NCI-H146 treated with DMSO at 0.1 percent for 48 hours (cell line): ENCODE data around the gene ARHGEF25.
"Not testable (repeated sequence)": the region's sequence is repeated elsewhere in the genome, so short reads cannot be mapped to it uniquely, and the experiment has no call there.

ENCODE experiments used
- DNase-seq: peaks from one replicate; lab custom pipeline; 2025; ENCODE audit not compliant: unreplicated experiment; lab: John Stamatoyannopoulos, UW

Gene ARHGEF25

DNA sequence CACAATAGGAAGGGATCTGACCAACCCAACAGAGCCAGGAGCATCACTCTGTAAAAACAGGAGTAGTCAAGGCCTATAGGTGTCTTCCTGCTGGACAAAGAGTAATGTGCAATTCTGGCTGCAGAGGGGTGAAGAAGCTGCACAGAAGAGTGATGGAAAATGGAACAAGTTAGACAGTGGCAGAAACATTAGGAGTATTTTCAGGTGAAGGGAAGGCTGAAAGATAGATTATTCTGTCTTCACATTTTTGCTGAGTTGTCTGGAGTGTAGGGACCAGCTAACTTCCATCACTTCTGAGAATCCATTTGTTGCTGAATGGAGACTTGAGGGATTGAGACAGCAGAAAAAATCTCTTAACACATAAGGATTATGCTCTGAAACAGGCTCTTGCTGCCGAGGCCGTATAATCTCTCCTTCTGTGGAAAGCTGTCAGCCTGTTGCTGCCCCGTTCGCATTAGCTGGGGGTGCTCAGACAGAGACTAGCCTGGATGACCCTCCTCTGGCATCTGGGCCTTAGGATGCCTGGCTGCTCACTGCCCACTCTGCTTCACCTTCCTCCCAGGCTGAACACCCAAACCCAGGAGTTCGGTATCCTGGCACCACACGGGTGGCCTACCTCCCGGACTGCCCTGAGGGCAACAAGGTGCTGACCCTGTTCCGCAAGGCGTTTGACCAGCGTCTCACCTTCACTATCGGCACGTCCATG is 3.1 kb upstream of the ARHGEF25 start:
- DNase-seq = no peak

DNA sequence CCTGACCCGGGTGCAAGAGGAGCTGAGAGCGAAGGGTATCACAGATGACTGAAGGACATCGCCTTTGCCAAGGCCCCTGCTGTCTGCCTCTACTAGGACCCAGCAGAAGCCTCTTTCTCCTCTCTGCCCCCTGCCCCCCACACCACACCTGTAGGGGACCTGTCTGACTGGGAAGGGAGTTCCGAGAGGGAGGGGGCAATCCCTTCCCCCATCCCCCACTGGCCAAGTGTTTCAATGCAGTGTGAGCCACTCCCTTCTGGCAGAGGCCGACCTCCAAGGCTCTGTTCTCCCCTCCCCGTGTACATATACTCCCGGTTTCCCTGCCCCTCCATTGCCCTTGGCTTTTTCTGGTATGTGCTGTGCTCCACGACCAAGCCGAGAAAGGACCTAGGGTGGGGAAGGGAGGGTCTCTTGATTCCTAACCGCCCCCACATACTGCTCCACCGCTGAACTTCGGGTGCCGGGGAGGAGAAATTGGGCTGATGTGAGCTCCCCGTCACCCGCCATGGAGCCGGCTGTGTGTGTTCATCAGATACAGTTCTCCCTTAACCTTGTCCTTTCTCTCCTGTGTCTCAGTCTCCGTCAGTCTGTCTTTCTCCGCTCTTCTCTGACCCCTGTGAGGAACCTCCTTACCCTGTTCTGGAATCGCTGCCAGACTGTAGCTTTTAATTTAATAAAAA is 2.0 kb upstream of the ARHGEF25 start:
- DNase-seq = no peak

DNA sequence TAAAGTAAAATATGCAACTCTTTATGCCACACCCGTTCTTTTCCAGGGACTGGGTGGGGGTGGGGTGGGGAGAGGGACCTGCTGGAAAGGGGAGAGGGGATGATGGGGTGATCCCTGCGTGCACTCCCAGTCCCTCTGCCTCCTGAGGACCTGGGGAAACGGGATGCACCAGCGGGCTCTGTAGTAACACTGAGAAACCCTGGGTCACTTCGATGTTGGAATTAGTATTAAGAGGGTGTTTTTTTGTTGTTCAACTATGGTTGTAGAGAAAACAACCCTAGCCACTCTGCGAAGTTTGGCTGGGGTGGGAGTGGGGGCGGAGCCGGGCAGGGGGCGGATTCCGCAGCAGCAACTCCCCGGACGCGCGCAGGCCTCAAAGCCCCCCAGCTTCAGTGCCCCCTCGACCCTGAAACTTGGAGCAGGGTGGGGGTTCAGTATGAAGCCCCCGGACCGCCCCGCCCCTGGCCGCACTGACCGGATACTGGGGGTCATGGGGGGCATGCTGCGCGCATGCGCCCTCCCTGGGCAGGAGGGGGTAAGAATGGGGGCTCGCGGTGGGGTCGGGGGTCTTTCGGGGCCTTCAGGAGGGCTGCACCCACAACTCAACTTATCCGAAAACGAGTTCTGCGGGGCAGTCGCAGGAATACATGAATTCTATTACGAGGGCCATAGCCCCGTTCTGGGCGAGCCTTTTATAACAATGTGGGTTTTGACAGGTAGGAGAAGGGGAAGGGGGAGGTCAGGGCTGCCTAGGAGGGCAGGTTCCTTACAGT is 1.3 kb upstream of the ARHGEF25 start:
- no peak for DNase-seq

DNA sequence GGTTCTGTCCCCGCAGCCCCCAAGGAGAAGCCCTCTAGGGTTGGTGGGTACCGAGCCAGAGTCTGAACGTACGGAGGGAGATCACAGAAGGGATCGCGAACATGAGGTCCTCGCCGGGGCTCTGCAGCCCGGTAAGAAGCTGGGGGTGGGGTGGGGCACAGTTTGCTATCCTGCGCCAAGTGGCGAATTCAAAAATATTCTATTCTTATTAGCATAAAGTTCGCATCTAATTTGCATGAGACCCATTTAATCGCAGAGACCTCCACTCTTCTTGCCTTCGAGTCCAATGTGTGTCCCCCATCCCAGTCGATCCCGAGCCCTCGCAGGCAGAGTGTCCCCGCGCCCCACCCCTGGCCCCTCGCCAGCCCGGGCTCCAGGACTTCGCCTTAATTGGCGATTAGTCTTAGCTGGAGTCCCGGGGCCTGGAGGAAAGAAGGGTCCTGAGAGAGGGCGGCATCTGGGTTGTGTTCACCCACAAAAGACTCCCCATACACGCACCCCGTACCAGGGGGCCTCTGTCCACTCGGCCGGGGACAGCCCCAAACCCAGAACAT is 604 bp upstream of the ARHGEF25 start:
- no peak for DNase-seq

DNA sequence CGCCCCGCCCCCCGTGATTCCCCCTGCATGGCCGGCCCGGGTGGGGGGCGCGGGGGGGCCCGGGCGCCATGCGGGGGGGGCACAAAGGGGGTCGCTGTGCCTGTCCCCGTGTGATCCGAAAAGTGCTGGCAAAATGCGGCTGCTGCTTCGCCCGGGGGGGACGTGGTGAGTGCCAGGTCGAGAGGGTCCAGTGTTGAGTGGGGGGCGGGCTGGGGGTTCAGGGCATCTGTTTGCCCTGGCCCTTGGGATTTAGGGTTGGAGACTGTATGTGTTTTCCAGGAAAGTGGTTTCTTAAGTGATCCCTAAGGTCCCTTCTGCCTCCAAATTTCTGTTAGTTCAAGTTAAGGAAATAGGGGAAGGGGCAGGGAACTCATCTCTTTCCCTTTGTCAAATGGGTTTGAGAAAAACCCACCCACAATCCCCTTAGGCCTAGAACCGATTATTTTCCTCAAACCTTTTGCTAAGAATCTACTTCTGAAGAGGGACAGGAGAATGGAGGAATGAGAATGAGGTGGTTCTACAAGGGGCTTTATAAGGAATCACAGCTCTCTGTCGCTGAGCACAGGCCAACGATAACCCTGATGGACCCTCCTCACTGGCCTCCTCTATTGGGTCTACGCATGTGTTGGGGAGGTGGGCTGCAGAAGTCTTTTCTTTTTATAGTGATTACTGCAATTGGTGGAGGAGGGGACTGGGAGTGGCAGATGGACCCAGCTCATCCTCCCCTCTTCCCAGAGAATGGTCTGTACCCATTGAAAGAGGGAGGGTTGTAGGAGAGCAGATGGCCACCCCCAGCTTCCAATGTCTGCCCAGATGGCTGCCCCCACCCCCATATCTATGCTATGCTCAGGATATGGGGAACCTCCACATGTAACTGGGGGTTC is 834 bp downstream of the ARHGEF25 start:
- no peak for DNase-seq

DNA sequence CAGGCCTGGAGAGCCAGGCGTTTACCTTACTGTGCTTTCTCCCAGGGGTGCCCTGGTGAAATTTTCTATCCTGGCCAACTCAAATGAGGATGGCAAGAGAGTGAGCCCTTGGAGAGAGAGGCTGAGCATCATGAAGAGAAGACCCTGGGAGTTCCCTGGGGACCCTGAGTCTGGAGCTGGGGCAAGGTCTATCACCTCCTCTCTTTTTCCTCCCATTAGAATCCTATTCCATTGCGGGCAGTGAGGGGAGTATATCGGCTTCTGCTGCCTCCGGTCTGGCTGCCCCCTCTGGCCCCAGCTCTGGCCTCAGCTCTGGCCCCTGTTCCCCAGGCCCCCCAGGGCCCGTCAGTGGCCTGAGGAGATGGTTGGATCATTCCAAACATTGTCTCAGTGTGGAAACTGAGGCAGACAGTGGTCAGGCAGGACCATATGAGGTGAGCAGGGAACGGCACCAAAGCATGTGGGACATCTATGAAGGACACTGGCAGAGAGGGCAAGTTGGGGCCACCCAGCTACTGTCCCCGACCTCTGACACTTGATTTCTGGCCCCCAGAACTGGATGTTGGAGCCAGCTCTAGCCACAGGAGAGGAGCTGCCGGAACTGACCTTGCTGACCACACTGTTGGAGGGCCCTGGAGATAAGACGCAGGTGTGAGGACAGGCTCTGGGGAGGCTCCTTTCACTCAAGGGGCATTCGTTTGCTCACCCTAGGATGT is 1.6 kb downstream of the ARHGEF25 start:
- no peak for DNase-seq

DNA sequence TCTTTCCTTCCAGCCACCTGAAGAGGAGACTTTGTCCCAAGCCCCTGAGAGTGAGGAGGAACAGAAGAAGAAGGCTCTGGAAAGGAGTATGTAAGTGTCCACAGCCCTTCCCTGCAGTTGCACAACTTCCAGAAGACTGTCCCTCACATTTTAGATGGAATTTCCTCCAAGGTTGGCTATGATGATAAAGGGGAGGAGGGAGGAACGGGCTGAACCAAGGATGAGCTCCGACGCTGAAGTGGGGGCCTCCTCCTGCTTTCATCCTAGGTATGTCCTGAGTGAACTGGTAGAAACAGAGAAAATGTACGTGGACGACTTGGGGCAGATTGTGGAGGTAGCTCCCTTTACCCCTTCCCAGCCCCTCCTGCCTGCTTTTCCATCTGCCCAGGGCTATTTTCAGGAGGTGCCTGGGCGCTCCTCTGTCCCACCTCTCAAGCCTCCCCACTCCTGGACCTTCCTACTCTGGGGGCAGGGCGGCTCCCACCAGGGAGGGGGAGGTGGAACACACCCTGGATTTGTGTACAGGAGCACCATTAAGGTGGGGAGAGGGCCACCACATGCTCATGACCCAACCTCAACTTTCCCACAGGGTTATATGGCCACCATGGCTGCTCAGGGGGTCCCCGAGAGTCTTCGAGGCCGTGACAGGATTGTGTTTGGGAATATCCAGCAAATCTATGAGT is 2.3 kb downstream of the ARHGEF25 start:
- no peak for DNase-seq

DNA sequence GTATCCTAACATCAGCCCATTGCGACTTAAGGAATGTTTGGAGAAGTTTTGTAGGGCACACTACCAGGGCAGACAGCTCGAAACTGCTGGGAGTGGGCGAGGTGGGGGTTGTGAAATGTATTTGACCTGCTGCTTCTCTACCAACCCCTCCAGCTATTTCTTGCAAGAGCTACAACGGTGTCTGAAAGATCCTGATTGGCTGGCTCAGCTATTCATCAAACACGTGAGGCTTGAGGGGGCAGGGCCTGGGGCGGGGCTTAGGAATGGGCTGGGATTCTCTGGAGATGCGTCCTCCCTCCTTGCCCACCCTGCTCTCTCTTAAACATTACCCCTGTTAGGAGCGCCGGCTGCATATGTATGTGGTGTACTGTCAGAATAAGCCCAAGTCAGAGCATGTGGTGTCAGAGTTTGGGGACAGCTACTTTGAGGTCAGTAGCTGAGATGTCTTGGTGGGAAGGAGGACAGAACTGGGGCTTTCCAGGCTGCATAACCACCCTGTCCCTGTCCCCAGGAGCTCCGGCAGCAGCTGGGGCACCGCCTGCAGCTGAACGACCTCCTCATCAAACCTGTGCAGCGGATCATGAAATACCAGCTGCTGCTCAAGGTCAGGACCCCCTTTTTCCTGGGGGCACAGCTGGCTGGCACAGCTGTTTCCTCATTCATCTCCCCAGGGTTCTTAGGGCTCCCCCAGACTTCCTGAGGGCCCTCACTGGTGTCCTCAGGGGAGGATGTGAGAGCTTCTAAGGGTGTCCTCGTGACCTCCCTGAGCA is 3.1 kb downstream of the ARHGEF25 start:
- DNase-seq = no peak

DNA sequence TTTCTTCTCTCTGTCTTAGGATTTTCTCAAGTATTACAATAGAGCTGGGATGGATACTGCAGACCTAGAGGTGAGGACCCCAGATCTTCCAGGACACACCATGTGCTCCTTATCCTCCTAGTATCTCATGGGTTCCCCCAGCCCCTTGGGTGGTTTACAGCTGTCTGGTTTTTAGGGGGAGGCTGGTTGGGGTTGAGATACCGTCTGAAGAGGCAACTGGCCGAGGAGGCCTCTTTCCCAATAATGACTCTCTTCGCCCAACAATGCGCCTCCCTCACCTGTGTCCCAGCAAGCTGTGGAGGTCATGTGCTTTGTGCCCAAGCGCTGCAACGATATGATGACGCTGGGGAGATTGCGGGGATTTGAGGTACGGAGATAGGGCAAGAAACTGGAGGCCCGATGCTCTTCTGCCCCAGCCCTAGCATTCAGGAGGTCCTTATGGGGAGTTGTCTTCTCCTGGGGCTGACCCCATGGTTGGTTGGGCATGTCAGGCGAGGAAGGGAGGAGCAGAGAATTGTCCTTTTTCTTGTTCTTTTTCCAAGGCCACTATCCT is 3.8 kb downstream of the ARHGEF25 start:
- no peak for DNase-seq

DNA sequence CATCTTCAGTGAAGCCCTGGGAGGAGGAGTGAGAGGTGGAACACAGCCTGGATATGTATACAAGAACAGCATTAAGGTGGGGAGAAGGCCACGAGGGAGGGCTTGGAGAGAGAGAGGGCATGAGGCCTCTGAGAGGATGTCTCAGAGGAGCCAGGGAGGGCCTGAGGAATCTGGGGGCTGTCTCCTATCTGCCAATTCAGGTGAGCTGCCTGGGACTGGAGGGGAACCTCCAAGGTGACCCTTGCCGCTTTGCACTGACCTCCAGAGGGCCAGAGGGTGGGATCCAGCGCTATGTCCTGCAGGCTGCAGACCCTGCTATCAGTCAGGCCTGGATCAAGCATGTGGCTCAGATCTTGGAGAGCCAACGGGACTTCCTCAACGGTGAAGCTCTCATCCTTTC is 4.4 kb downstream of the ARHGEF25 start:
- DNase-seq = no peak

DNA sequence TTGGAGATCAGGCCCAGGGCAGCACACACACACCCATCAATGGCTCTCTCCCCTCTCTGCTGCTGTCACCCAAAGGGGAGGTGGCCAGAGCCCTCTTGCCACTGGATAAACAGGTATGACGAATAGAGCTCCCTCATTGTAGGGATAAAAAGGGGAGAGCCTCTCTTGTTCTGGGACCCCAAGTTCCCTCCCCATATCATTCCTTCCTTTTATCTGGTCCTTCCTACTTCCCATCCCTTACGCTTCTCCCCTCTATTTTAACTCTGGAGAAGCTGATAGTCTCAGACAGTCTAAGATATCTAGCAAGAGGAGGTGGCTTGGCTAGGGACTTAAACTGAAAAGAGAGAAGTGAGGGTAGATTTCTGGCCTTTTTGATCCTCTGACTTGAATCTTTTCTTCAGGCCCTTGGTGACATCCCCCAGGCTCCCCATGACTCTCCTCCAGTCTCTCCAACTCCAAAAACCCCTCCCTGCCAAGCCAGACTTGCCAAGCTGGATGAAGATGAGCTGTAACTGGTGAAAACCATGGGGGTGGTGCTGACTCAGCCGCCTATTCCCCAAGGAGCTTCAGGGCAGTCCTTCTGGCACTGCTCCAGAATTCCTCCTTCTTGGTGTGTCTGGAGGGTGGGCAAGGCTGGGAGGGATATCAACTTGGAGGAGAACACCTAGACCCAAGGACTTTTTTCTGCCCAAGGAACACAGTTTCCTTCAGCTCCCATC is 5.3 kb downstream of the ARHGEF25 start:
- no peak for DNase-seq

DNA sequence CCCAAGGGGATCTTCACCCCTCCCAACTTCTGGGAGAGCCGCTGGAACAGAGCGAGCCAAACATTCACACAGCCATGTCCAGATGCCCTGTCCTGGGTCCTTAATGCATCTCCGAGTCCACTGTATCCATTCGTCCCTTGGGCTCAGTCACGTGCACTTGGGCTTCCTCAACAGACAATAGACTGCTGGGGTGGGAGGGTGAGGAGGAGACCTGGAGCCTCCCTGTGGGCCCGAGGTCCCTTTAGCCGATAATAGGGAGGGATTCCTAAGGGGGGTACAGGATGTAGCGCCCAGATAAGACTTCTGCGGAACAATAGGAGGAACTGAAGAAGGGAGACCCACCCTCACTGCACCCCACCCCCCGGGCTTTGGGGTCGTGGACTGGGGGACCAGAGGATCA is 6.7 kb downstream of the ARHGEF25 start:
- DNase-seq = no peak

DNA sequence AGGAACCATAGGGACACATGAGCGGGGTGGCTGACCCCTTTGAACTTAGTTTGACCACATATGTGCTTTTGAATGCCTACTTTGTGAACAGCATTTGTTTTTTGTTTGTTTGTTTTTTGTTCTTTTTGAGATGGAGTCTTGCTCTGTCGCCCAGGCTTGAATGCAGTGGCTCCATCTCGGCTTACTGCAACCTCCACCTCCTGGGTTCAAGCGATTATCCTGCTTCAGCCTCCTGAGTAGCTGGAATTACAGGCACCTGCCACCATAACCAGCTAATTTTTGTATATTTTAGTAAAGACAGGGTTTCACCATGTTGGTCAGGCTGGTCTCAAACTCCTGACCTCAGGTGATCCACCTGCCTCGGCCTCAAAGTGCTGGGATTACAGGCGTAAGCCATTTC is 7.2 kb downstream of the ARHGEF25 start:
- DNase-seq = not testable (repeated sequence)

DNA sequence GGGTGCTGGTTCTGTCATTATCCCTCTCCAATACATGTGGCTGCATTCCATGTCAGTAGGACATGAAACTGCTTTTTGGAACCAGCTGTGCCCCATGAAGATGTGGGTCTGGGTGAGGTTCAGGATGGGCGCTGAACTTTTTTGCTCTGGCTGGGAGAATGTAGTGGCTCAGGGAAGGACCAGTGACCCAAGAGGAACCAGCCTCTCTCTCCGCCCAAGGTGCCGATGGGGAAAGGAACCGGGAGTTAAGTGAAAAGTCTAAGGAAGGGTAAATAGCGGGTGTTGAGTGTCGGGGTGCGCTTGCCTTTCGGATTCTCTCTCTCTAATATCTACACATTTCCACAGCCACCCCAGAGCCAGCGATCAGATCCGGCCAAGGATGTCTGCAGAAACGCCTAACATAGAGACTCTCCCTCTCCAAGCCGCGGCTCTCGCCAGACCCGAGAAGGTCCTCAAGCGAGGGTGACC is 7.8 kb downstream of the ARHGEF25 start:
- DNase-seq = no peak

DNA sequence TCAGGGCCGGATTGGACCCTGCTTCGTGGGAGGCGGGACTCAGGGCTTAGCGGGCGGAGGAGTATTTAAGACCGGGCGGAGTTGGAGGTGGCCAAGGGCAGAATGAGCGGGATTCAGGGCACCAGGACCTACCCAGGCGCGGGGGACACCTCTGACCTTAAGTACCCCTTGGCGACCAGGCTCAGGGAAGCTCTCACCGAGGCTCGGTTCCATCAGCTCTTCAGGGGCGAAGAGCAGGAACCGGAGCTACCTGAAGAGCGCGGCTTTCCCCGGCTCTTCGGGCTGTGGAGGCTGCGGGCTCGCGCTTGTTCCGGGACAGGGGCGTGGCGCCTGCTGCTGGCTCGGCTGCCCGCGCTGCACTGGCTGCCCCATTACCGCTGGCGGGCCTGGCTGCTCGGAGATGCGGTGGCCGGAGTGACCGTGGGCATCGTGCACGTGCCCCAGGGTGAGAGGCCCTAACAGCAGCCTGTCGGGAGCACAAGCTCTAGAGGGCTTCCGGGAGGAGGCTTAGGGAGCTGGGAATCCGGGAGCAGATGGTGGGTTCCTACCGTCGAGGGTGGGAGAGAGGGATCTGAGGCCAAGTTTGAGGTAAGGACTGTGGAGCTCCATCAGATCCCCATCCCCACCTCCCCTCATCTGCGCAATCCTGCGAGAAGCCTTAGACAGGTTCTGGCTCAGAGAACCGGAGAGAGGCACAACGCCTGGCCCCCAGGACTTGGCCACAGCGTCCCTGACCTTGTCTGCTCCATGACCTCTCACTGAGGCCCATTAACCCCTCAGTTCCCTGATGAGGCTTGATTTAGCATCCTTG is 8.4 kb downstream of the ARHGEF25 start:
- no peak for DNase-seq

DNA sequence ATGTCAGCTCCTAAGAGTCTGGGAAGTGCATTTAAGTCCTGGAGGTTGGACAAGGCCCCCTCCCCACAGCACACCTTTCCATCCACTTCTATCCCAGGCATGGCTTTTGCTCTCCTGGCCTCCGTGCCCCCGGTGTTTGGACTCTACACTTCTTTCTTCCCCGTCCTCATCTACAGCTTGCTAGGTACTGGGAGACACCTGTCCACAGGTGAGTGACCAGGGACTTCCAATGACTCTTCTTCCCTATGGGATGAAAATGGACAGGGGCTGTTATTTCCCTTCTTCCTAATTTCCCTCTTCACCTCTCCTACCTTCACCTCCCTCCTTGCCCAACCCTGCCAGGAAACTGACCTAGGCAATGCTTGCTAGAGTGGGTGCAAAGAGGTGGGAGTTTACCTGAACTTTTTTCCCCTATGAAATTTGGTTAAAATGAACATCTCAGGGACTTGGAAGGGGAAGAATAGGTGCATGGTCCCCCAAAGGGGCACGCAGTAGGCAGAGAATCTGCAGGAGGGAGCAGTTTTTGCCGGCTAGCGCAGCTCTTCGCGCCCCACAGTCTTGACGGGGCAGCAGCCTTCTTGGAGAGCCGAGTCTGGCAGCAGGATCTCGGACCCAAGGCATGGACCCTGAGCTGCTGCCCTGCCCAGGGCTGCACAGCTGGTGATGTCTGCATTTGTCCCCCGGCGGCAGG is 9.2 kb downstream of the ARHGEF25 start:
- DNase-seq = no peak
